Amygdala (tissue), 56 donors: ENCODE results near the gene SULT1A2.
"Not testable (repeated sequence)": the region's sequence is repeated elsewhere in the genome, so short reads cannot be mapped to it uniquely, and the experiment has no call there.

Source experiments
- DNase-seq, 56 donors: peaks; one replicate each; lab custom pipeline; 2025; lab: John Stamatoyannopoulos, UW

SULT1A2 gene

GRCh38 chr16:28609631-28610594 lies 13.1 kb upstream of the SULT1A2 start, which contains the start of gene SULT1A1:
SULT1A1 (minus strand) TSS chr16:28610044; CDS start chr16:28608855, 1,189 bp downstream.
- peak in 1 of 56 donors; percentile 7 for DNase-seq

DNA sequence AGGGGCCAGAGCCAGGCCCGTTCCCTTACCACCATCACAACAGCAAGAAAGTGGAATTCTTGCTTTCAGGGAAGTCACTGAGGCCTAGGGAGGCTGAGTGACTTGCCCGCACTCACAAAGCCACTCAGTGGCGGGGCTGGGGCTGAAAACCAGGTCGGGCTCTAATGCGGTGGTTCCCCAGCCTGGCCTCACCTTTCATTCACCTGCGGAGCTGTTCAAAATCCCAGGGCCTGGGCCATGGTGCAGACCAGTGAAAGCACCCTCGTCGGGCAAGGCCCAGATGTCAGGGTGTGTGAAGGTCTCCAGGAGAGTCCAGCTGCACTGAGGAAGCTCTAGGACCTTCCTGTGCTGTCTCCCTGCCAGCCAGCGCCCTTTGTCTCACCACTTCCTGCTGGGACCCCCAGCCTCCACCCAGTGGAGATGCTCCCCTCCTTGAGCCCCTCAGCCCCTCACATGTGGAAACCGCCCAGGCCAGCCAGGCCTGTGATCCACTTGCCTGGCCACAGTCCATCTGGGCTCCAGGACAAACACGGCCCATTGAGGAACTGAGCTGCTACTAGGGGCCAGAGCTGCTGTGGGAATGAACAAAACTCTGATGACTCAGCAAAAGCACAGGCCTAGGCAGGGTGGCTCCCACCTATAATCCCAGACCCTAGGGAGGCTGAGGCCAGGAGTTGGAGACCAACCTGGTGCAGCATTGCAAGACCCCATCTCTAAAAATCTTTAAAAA lies 12.2 kb upstream of the SULT1A2 start:
- DNase-seq, result peak in 9 of 56 donors; percentile 4 to 43 (median 16)

DNA sequence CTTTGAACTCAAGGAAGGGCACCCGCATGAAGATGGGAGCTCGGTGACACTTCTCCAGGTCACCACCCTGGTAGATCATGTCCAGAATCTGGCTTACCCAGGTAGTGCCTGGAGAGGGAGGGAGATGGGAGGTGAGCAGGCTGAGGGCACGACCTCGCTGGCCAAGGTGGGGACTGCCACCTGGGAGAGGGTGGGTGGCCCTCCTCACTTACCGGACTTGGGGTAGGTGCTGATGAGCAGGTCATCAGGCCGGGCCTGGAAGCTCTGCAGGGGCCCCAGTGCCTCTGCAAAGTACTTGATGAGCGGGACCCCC lies 11.6 kb upstream of the SULT1A2 start:
- DNase-seq, result not testable (repeated sequence)

- not testable (repeated sequence) for DNase-seq
Measured at GRCh38 chr16:28607681-28608495, 11.0 kb upstream of the SULT1A2 start.

- DNase-seq, result no peak
Measured at GRCh38 chr16:28607116-28607623, 10.3 kb upstream of the SULT1A2 start.

DNA sequence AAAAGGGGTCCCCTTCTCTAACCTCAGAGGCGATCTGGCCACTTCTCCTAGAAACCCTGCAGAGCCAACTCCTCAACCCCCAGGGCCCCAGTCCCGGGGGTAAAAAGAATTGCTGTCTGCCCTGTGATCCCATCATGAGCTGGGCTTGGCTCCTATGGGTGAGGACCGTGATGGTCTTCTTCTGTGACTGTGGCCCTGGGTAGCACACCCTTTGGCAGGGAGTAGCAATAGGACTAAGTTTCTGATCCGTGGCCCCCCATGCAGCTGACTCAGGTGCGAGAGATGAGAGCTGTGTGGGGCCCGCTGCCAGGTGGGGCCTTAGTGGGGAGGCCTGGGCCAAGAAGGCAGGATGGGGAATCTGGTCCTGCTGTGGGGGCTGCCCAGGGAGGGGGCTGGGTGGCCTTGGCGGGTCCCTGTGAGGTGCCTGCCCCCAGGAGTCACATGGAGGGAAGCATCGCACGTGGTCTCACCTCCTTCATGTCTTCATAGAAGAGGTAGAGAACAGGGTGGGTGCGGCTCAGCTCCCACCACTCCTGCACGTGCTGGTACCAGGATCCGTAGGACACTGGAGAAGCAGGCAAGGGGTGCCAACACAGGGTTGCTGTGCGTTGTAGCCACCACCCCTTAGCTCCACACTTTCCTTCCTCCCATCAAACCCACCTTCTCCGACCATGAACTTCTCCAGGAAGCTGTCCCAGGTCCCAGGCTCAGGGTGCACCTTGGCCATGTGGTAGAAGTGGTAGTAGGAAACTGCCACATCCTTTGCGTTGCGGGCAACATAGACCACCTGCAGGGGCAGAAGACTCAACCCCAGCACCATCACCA lies 9.7 kb upstream of the SULT1A2 start:
- no peak for DNase-seq

- DNase-seq, result no peak
Measured at GRCh38 chr16:28604186-28604565, 7.3 kb upstream of the SULT1A2 start.

DNA sequence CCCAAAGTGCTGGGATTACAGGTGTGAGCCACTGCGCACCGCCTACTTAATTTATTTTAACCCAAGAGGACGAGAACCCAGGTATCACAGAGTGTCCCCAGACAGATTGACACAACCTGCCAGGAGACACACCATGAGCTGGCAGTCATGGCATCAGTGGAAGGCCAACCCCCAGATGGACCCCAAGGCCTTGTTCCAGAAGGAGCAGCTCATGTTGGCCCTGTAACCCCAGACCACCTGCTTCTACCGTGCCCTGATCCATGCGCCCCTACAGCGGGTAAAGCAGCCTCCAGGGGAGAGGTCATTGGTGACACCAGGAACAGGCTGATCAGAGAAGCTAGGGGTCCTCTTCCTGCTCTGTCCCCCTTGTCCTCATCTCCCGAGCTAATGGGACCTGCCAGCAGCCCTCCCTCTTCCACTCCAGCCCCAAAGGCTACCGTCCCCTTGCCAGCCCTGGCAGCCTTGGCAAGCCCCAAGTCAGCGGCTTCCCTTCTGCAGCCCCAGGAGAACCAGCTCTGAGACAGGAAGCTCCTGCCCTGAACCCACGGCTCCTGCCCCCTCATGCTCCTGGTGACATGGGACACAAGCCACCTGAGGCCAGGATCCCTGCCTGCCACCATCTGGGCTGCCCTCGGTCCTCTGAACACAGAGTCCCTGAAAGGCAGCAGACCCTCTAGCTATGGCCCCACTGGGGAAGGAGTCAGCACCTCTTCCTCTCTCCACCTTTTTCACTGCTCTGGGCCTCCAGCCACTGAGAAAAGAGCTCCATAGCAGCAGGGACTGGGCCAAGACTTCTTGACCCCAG lies 6.7 kb upstream of the SULT1A2 start:
- DNase-seq, result no peak

- no peak for DNase-seq
Measured at GRCh38 chr16:28602529-28602928, 5.7 kb upstream of the SULT1A2 start.

DNA sequence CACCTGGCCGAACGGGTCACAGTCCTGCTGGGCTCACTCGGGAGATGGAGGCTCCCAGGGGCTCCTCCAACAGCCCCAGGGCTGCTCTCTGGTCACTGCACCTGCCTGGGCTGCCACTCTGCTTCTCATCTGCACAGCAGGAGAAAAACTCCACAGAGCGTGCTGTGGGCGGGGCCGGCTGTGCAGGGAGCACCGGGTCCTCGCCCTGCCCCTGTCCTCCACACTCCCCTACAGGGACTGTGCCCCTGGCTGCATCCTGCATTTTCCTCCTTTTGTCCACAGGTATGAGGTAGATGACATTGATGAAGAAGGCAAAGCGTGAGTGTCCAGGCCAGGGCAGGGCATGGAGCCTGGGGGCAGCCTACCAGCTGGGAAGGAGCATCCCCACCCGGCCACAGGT lies 5.2 kb upstream of the SULT1A2 start:
- DNase-seq, result not testable (repeated sequence)

DNA sequence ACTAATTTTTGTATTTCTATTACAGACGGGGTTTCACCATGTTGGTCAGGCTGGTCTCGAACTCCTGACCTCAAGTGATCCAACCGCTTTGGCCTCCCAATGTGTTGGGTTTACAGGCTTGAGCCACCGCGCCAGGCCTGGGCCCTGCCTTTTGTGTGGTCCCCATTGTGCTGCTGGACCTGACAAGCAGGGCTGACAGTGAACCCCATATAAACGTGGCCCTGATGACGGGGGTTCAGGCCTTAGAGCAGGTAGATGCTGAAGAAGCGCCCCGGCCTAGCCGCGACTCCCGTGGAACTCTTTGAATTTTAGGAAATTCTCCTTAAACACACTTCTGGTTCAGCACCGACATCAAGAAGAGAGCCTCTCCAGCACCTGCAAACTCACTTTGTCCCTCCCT lies 4.7 kb upstream of the SULT1A2 start:
- DNase-seq, result not testable (repeated sequence)

DNA sequence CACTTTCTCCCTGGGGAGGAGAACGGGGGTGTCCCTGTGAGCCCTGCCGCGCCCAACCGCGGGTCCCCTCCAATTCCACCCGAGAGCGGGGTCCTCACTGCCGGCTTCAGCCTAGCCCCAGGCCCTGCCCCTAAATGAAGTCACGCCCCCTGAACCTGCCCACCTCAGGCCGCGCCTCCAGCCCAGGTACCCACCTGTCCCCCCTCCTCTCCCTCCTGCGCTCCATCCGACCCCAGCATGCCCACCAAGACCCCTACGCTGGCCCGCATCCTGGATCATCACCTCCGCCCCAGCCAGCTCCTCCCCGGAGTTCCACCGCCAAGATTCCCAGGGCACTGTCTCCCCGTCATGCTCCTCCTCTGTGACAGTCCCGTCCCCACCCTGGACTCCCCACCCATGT lies 4.1 kb upstream of the SULT1A2 start:
- DNase-seq, result not testable (repeated sequence)

- not testable (repeated sequence) for DNase-seq
Measured at GRCh38 chr16:28599377-28600285, 2.8 kb upstream of the SULT1A2 start.

GRCh38 chr16:28597692-28598261 lies 927 bp upstream of the SULT1A2 start:
- no peak for DNase-seq

DNA sequence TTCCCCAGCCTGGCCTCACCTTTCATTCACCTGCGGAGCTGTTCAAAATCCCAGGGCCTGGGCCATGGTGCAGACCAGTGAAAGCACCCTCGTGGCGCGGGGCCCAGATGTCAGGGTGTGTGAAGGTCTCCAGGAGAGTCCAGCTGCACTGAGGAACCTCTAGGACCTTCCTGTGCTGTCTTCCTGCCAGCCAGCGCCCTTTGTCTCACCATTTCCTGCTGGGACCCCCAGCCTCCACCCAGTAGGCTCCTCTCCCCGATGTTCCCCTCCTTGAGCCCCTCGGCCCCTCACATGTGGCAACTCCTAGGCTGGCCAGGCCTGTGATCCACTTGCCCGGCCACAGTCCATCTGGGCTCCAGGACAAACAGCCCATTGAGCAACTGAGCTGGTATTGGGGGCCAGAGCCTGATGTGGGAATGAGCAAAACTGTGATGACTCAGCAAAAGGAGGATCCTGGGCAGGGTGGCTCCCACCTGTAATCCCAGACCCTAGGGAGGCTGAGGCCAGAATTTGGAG lies 677 bp downstream of the SULT1A2 start:
- DNase-seq, result no peak

DNA sequence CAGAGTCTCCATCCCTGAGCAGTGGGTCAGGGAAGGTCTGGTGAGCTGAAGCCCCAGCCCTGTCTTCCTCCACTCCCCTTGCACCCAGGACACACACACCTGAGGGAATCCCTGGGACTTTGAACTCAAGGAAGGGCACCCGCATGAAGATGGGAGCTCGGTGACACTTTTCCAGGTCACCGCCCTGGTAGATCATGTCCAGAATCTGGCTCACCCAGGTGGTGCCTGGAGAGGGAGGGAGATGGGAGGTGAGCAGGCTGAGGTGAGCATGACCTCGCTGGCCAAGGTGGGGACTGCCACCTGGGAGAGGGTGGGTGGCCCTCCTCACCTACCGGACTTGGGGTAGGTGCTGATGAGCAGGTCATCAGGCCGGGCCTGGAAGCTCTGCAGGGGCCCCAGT lies 1.4 kb downstream of the SULT1A2 start:
- DNase-seq, result not testable (repeated sequence)

GRCh38 chr16:28592979-28593553 lies 3.8 kb downstream of the SULT1A2 start:
- DNase-seq, result no peak
